ENCODE data around the gene LILRB2. TPM values are rescaled to one million over a fixed set of nuclear protein-coding genes. Genes with fewer than 3 reads are reported as not detected.

Gene LILRB2
- total and polyA plus RNA-seq, 9 of the 15 experiments (the other 6 are each of a cell fraction or from before 2014, with no cell fraction given), result not detected

DNA sequence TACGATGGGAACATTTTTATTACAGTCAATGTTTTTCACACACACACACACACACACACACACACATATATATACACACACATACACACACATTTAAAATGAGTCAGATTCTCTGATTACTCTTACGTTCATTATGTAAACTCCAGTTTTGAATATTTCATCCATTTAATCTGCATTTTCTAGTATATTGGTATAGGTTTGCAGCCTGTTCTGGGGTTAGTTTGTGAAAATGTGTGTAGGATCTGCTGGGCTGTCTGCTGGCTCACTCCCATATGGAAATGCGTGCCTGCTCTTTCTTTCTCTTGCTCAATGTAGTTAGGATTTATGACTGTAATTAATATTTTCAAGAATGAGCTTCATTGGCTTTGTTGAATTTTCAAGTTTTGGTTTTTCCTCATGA, 7.1 kb downstream of the LILRB2 start:
- intact Hi-C loops (cut with micrococcal nuclease), result no loop called here
- ATAC-seq, result no peak
- H3K36me3 ChIP-seq (ENCODE audit: control insufficient read depth, insufficient read depth, low read length), result no peaks in the 10 kb centered on the region
- no peak overlapping the region for H3K9ac ChIP-seq (ENCODE audit: insufficient read depth in 1 of 2, low read depth in 2 of 2, low read length in 2 of 2)
- H3K4me1 ChIP-seq (replicated peaks in 1 of 2; ENCODE audit: control insufficient read depth in 2 of 2, insufficient read depth in 2 of 2, low read length in 2 of 2), result no peaks in the 10 kb centered on the region
- H3K27me3 ChIP-seq (ENCODE audit: control insufficient read depth in 2 of 2, insufficient read depth in 2 of 2, low read length in 2 of 2), result peaks cover 8 to 26% of the 10 kb centered on the region in 2 experiments
- H3K79me2 ChIP-seq (ENCODE audit: control insufficient read depth, insufficient read depth, low read length), result no peaks in the 10 kb centered on the region
- H4K20me1 ChIP-seq (replicated peaks; ENCODE audit: control insufficient read depth, insufficient read depth, low read length), result no peaks in the 10 kb centered on the region
- ChIA-PET POLR2A (no interaction called here), CTCF (ENCODE audit: low intra/inter-chr PET ratio) (no interaction called here)
- DNase-seq (ENCODE audit: extremely low read depth in 1 of 4, low spot score in 3 of 4), result no peak
- H2AFZ ChIP-seq (ENCODE audit: low read depth, low read length), result no peak overlapping the region
- H3K9me3 ChIP-seq (replicated peaks; ENCODE audit: control insufficient read depth, insufficient read depth, low read depth, low read length), result no peaks in the 10 kb centered on the region
- TF ChIP-seq BRF1 (IDR thresholded peaks at IDR 0.05; ENCODE audit: borderline replicate concordance, extremely low read depth, insufficient read length) (no peak), ASH1L (IDR thresholded peaks at IDR 0.05; ENCODE audit: borderline replicate concordance, low read depth, partially characterized antibody) (no peak), POLR2B (IDR thresholded peaks at IDR 0.05; ENCODE audit: low read depth, partially characterized antibody) (no peak), RFX1 (IDR thresholded peaks at IDR 0.05) (no peak), MAFK (IDR thresholded peaks at IDR 0.05; ENCODE audit: low read length) (no peak), TEAD1 (CRISPR knock-in tag; IDR thresholded peaks at IDR 0.05) (no peak), PML (IDR thresholded peaks at IDR 0.05; ENCODE audit: low read length) (no peak), PCBP2 (IDR thresholded peaks at IDR 0.05; ENCODE audit: low read depth, low read length, poor library complexity, severe bottlenecking) (no peak), NELFE (IDR thresholded peaks at IDR 0.05; ENCODE audit: insufficient read depth, insufficient read length) (no peak), FOXP1 (CRISPR knock-in tag; IDR thresholded peaks at IDR 0.05) (no peak), KLF10 (CRISPR knock-in tag; IDR thresholded peaks at IDR 0.05) (no peak), NCOA4 (IDR thresholded peaks at IDR 0.05; ENCODE audit: partially characterized antibody) (no peak)
- TF ChIP-seq, protein P1, sequence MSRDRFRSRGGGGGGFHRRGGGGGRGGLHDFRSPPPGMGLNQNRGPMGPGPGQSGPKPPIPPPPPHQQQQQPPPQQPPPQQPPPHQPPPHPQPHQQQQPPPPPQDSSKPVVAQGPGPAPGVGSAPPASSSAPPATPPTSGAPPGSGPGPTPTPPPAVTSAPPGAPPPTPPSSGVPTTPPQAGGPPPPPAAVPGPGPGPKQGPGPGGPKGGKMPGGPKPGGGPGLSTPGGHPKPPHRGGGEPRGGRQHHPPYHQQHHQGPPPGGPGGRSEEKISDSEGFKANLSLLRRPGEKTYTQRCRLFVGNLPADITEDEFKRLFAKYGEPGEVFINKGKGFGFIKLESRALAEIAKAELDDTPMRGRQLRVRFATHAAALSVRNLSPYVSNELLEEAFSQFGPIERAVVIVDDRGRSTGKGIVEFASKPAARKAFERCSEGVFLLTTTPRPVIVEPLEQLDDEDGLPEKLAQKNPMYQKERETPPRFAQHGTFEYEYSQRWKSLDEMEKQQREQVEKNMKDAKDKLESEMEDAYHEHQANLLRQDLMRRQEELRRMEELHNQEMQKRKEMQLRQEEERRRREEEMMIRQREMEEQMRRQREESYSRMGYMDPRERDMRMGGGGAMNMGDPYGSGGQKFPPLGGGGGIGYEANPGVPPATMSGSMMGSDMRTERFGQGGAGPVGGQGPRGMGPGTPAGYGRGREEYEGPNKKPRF (IDR thresholded peaks at IDR 0.05; ENCODE audit: low read depth, low read length), result no peak
- TF ChIP-seq, protein P2, sequence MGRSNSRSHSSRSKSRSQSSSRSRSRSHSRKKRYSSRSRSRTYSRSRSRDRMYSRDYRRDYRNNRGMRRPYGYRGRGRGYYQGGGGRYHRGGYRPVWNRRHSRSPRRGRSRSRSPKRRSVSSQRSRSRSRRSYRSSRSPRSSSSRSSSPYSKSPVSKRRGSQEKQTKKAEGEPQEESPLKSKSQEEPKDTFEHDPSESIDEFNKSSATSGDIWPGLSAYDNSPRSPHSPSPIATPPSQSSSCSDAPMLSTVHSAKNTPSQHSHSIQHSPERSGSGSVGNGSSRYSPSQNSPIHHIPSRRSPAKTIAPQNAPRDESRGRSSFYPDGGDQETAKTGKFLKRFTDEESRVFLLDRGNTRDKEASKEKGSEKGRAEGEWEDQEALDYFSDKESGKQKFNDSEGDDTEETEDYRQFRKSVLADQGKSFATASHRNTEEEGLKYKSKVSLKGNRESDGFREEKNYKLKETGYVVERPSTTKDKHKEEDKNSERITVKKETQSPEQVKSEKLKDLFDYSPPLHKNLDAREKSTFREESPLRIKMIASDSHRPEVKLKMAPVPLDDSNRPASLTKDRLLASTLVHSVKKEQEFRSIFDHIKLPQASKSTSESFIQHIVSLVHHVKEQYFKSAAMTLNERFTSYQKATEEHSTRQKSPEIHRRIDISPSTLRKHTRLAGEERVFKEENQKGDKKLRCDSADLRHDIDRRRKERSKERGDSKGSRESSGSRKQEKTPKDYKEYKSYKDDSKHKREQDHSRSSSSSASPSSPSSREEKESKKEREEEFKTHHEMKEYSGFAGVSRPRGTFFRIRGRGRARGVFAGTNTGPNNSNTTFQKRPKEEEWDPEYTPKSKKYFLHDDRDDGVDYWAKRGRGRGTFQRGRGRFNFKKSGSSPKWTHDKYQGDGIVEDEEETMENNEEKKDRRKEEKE (IDR thresholded peaks at IDR 0.05; ENCODE audit: borderline replicate concordance in 1 of 2, control insufficient read depth in 1 of 2, low read depth in 2 of 2, low read length in 1 of 2), result no peak
- no peak overlapping the region for H3K27ac ChIP-seq (ENCODE audit: extremely low read depth, low read depth, low read length)
- no TSS peak for BruUV-seq (replicated peaks)
- FAIRE-seq, result no peak
- in situ Hi-C loops (cut with MboI), result no loop called here
- no peak overlapping the region for H3K4me2 ChIP-seq (ENCODE audit: insufficient read depth, low read length)
- no peaks in the 10 kb centered on the region for H3K9me1 ChIP-seq (ENCODE audit: control insufficient read depth, insufficient read depth, low read length)
- no peak overlapping the region for H3K4me3 ChIP-seq
- 0% methylated on average over 3 of the region's 3 CpGs for WGBS (ENCODE audit: insufficient coverage, low coverage, missing lambda C conversion rate)
